GM23248 (cell line): ENCODE measurements around the gene SEMA6B.

Experiments
- EZH2 ChIP-seq: fragments of 200-600 bp; sonication (generic); IDR thresholded peaks from 2 replicates; pipeline ENCODE4 v1.6.1; 2018; ENCODE audit warnings: antibody characterized with exemption, mild to moderate bottlenecking; ENCODE audit not compliant: insufficient read depth, poor library complexity, severe bottlenecking
- EZH2phosphoT487 ChIP-seq: fragments of 200-600 bp; sonication (generic); IDR thresholded peaks from 2 replicates; pipeline ENCODE4 v1.6.1; 2018; ENCODE audit warnings: antibody characterized with exemption, moderate library complexity, mild to moderate bottlenecking, low read depth; ENCODE audit not compliant: insufficient read depth

- no peak for TF ChIP-seq EZH2phosphoT487
- no peak for TF ChIP-seq EZH2
Observed at GRCh38 chr19:4503132-4503824, 56.2 kb downstream of the SEMA6B start.
